Gastroesophageal sphincter (tissue), 3 donors: ENCODE results near the gene BCAS3.

Source experiments
- POLR2A ChIP-seq, 2 donors: fragments of 450-650 bp; IDR thresholded peaks; one replicate each; pipeline ENCODE4 v1.6.1; 2017; ENCODE audit warnings: antibody characterized with exemption in 2 of 2, mild to moderate bottlenecking in 2 of 2, moderate library complexity in 1 of 2
- POLR2AphosphoS5 ChIP-seq: sonication (generic); formaldehyde crosslinking; IDR thresholded peaks from one replicate; pipeline ENCODE4 v1.6.1; 2017; ENCODE audit warnings: antibody characterized with exemption
- TF ChIP-seq, protein P1 (sequence below), 4 experiments: fragments of 200-600 bp in 2 of 4; fragments of 450-650 bp in 2 of 4; sonication (generic) in 1 of 4; IDR thresholded peaks; one replicate each; pipeline ENCODE4 v1.5.1; 2017 to 2019; ENCODE audit warnings: antibody characterized with exemption in 4 of 4, mild to moderate bottlenecking in 2 of 4, moderate library complexity in 2 of 4

DNA sequence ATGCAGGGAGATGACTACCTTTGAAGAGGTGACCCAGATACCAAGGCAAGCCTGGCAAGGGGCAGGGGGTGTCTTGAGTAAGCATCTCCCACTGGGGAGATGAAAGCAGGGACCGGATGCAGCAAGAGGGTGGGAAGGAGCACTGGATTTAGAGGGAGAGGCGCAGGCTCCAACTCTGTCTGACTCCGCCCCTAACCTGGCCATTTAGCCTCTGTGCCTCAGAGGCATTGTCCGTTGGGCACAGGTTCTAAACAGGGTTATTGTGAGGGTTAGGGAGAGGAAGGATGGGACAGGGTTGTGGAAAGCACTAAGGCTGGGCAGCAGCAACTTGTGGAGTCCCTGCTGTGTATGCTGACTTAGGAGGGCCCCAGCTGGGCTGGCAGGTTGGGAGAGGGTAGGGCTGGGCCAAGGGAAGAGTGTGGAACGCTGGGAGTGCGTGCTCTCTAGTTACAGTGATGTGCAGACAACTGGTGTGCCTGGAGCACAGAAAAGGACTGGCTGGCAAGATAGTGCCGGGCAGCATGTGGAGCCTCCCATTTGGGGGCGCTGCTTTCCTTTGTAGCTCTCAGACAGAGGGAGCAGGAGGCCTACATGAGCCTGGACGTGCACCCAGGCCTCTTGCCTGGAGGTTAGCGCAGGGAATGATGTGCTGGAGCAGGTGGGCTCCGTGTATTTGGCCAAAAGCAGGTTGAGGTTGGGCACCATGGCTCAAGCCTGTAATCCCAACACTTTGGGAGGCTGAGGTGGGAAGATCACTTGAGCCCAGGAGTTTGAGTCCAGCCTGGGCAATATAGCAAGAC, 748.2 kb downstream of the BCAS3 start:
- TF ChIP-seq, protein P1, sequence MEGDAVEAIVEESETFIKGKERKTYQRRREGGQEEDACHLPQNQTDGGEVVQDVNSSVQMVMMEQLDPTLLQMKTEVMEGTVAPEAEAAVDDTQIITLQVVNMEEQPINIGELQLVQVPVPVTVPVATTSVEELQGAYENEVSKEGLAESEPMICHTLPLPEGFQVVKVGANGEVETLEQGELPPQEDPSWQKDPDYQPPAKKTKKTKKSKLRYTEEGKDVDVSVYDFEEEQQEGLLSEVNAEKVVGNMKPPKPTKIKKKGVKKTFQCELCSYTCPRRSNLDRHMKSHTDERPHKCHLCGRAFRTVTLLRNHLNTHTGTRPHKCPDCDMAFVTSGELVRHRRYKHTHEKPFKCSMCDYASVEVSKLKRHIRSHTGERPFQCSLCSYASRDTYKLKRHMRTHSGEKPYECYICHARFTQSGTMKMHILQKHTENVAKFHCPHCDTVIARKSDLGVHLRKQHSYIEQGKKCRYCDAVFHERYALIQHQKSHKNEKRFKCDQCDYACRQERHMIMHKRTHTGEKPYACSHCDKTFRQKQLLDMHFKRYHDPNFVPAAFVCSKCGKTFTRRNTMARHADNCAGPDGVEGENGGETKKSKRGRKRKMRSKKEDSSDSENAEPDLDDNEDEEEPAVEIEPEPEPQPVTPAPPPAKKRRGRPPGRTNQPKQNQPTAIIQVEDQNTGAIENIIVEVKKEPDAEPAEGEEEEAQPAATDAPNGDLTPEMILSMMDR (IDR thresholded peaks at IDR 0.05) = no peak
- TF ChIP-seq POLR2AphosphoS5 (no peak), POLR2A (IDR thresholded peaks at IDR 0.05) (no peak)
